Calu3 (cell line): Measurements from ENCODE around the gene SRSF2. TPM values are rescaled to one million over a fixed set of nuclear protein-coding genes. Genes with fewer than 3 reads are reported as not detected.
"Not testable (repeated sequence)": the region's sequence is repeated elsewhere in the genome, so short reads cannot be mapped to it uniquely, and the experiment has no call there.

ENCODE experiments used
- BruUV-seq: library from RNA; stranded (reverse); fragments of 400-500 nt; replicated peaks from 2 replicates; lab custom pipeline; 2021; lab: Mats Ljungman, UMichigan
- CTCF ChIA-PET: fragments of 300-600 bp; sonication (Branson Sonifier 250); formaldehyde crosslinking; loops from one replicate; lab custom pipeline; 2022; ENCODE audit warnings: antibody characterized with exemption; lab: Charles Lee
- DNase-seq: peaks from one replicate; pipeline ENCODE4 v3.0.0; 2022
- H3K27ac Mint-ChIP-seq: one replicate; pipeline ENCODE4 v1.8.0; 2022; ENCODE audit warnings: mixed read lengths; ENCODE audit not compliant: unreplicated experiment
- H3K27me3 Mint-ChIP-seq: one replicate; pipeline ENCODE4 v1.8.0; 2022; ENCODE audit warnings: mixed read lengths; ENCODE audit not compliant: unreplicated experiment
- H3K36me3 Mint-ChIP-seq: one replicate; pipeline ENCODE4 v1.8.0; 2022; ENCODE audit warnings: mild to moderate bottlenecking, moderate library complexity, mixed read lengths; ENCODE audit not compliant: insufficient read depth, unreplicated experiment
- H3K4me1 Mint-ChIP-seq: one replicate; pipeline ENCODE4 v1.8.0; 2022; ENCODE audit warnings: mild to moderate bottlenecking, low read depth, mixed read lengths; ENCODE audit not compliant: unreplicated experiment
- H3K4me3 Mint-ChIP-seq: one replicate; pipeline ENCODE4 v1.8.0; 2022; ENCODE audit warnings: mild to moderate bottlenecking, low read depth, moderate library complexity, mixed read lengths; ENCODE audit not compliant: unreplicated experiment
- H3K9me3 Mint-ChIP-seq: one replicate; pipeline ENCODE4 v1.8.0; 2022; ENCODE audit warnings: low read depth, mixed read lengths; ENCODE audit not compliant: unreplicated experiment
- intact Hi-C: fragments of 100-400 bp; cut with micrococcal nuclease; formaldehyde crosslinking; loops from one replicate; pipeline ENCODE4 v1.10.0; 2022; ENCODE audit not compliant: unreplicated experiment
- total RNA-seq: library from RNA; stranded (reverse); gene quantifications from 2 replicates; pipeline ENCODE4 v1.2.3, GENCODE V29; 2022
- TF ChIP-seq, protein P1 (sequence below): fragments of 200-600 bp; IDR thresholded peaks from one replicate; pipeline ENCODE4 v1.8.0; 2022; ENCODE audit warnings: antibody characterized with exemption; ENCODE audit not compliant: unreplicated experiment

Gene SRSF2
- total RNA-seq, 1 experiment from 2014 or later, result 238 TPM

DNA sequence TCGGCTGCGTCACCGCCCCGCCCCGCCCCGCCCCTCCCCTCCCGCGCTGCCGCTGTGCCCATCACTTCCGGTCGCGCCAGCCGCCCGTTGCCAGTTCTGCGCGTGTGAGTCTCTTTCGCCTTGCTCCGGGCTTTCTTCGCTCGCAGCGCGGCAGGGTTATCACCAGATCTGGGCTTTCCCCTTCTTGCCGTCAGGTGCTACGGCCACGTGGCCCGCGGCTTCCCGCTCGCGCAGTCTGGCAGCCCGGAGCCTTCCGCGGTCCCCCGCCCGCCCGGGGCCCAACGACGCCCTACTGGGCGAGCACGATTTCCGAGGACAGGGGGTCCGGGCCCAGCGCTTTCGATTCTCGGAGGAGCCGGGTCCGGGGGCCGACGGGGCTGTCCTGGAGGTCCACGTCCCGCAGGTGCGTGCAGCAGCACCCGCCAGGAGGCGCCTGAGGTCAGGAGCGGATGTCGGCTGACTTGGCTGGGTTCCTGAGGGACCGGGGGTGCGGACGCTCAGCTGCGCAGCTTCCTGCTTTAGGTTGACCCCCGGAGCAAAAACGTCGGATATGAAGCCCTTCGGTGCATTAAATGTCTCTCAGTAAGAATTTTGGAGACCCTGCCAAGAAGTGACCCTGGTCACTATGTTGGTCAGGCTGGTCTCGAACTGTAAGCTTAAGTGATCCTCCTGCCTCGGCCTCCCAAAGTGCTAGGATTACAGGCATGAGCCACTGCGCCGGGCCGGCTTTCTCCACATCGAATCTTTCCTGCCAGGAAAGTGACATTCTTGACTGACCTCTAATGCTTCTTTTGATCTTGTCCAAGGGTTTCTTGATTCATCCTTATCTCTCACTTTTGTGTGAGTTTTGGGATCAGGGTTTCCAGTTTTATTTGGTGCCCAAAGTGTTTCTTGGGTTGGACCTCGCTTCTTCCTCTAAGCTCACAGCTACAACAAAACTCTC, 10.1 kb downstream of the SRSF2 start, which contains the start of gene METTL23:
Gene METTL23 (plus strand): TSS at position 64 of the 943 bp plus-strand sequence. CDS start 2,872 bp downstream, outside the sequence.
- Mint-ChIP-seq H3K27ac (peak within 1 kb of the TSS; percentile 77), H3K36me3 (peaks cover 88% of the 10 kb centered on the region), H3K4me1 (peaks cover 7% of the 10 kb centered on the region), H3K9me3 (no peaks in the 10 kb centered on the region), H3K27me3 (no peaks in the 10 kb centered on the region), H3K4me3 (peak within 1 kb of the TSS; percentile 81)
- CTCF ChIA-PET, result interaction anchor here (0.7 to 1.0 kb wide), 3 partner anchors 197 to 888 kb away, joined by 3 to 4 read pairs (median 3); no protein-coding TSS in a partner anchor
- intact Hi-C loops, result no loop called here
- TSS peak; percentile 65 for BruUV-seq
- DNase-seq, result peak; percentile 86
- TF ChIP-seq, protein P1, sequence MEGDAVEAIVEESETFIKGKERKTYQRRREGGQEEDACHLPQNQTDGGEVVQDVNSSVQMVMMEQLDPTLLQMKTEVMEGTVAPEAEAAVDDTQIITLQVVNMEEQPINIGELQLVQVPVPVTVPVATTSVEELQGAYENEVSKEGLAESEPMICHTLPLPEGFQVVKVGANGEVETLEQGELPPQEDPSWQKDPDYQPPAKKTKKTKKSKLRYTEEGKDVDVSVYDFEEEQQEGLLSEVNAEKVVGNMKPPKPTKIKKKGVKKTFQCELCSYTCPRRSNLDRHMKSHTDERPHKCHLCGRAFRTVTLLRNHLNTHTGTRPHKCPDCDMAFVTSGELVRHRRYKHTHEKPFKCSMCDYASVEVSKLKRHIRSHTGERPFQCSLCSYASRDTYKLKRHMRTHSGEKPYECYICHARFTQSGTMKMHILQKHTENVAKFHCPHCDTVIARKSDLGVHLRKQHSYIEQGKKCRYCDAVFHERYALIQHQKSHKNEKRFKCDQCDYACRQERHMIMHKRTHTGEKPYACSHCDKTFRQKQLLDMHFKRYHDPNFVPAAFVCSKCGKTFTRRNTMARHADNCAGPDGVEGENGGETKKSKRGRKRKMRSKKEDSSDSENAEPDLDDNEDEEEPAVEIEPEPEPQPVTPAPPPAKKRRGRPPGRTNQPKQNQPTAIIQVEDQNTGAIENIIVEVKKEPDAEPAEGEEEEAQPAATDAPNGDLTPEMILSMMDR, result peak; percentile 79

DNA sequence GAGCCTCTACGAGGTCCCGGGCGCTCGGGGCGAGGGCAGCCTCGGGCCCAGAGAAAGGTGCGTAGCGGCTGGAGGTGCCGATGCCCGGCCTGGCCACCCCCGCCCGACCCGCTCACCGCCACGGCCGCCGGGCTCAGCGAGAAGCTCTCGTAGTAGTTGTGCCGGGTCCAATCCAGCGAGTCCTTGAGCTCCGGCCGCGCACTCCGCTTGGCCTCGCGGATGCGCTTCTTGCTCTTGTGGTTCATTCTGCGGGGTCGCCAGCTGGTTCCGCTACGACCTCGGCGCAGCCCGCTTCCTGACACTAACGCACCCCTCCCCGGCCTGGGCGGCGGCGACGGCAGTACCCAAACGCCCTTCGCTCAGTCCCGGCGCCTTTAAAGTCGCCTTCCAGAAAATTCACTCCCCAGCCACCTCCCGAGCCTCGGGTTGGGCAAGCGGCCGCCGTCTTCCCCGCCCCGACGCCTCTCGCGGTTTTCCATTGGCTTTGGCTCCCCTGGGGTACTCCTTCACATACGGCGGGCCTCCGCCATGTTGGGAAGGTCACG, 10.8 kb downstream of the SRSF2 start, which contains the start of gene JMJD6:
Gene JMJD6 (minus strand): TSS at position 376 of the 545 bp plus-strand sequence. CDS start 131 bp downstream, at position 245.
- H3K9me3 Mint-ChIP-seq, result no peaks in the 10 kb centered on the region

DNA sequence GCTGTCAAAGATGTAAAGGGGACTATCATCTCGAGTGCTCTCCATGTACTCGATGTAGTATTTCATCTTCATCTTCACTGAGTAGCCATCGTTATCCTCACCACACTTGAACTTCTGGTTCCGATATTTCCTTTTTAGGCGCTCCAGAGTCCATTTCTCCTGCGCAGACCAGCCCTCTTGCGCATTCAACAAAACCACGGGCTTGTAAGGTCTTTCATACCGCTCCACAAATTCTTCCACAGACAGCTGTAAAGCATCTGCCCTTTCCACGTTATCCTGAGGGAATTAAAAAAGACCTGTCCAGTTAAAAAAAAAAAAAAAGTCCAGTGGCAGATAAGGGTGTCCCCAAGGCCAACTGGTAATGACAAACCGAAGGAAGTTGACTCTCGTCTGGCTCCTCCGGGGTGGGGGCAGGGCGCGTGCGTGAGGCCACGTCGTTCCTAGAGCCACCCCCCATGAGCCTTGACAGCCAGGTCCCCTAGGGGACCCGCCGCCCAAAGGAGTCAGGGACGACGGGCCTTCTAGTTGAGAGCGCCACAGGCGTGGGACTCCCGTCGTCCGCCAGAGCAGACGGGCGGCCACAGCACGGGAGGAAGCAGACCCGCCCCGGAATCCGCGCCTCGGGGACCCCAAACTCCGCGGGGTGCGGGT, 11.4 kb downstream of the SRSF2 start:
- Mint-ChIP-seq H3K4me1 (peaks cover 7% of the 10 kb centered on the region), H3K4me3 (peak overlapping the region; percentile 81), H3K27me3 (no peaks in the 10 kb centered on the region), H3K9me3 (no peaks in the 10 kb centered on the region), H3K36me3 (peaks cover 87% of the 10 kb centered on the region), H3K27ac (peak overlapping the region; percentile 77)
- TF ChIP-seq, protein P1, result no peak
- intact Hi-C loops, result no loop called here
- DNase-seq, result peak; percentile 73
- BruUV-seq, result TSS peak; percentile 69
- CTCF ChIA-PET, result no interaction called here

More for the DNA sequence above, 10.8 kb downstream of the SRSF2 start, which contains the start of gene JMJD6:
- no TSS peak for BruUV-seq
- Mint-ChIP-seq H3K36me3 (peaks cover 88% of the 10 kb centered on the region), H3K4me1 (peaks cover 7% of the 10 kb centered on the region), H3K27me3 (no peaks in the 10 kb centered on the region), H3K27ac (peak within 1 kb of the TSS; percentile 77), H3K4me3 (peak within 1 kb of the TSS; percentile 81)
- TF ChIP-seq, protein P1, result no peak
- intact Hi-C loops, result no loop called here
- CTCF ChIA-PET, result no interaction called here
- peak; percentile 95 for DNase-seq

DNA sequence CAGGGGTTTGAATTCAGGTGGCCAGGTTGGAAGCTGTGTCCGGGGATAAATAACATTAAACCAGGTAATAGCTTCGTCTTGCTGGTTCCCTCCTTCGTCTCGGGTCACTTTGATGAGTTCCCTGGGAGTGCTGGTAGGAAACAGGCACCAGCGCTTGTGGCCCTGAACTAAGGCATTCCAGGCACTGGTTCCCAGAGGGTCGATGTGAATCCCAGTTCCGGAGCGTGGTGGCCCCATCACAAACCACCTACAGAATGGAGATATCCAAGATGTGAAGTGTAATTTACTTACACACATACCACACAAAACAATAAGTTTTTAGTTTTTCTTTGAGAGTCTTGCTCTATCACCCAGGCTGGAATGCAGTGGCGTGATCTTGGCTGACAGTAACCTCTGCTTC, 13.3 kb downstream of the SRSF2 start:
- Mint-ChIP-seq H3K27me3 (no peaks in the 10 kb centered on the region), H3K36me3 (peaks cover 87% of the 10 kb centered on the region), H3K4me3 (no peak overlapping the region), H3K4me1 (peaks cover 7% of the 10 kb centered on the region), H3K9me3 (no peaks in the 10 kb centered on the region), H3K27ac (no peak overlapping the region)
- TSS peak; percentile 1 for BruUV-seq
- intact Hi-C loops, result no loop called here
- CTCF ChIA-PET, result no interaction called here
- TF ChIP-seq, protein P1, result no peak
- DNase-seq, result no peak

DNA sequence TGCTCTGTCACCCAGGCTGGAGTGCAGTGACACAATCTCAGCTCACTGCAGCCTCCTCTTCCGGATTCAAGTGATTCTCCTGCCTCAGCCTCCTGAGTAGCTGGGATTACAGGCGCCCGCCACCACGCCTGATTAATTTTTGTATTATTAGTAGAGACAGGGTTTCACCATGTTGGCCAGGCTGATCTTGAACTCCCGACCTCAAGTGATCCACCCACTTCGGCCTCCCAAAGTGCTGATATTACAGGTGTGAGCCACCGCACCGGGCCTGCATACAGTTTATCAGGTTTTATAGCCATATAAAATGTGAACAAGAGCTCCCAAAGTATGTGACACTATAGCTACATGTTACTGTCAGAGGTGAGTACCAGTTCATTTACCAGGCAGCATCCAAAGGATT, 14.2 kb downstream of the SRSF2 start:
- H3K4me1 Mint-ChIP-seq, DNase-seq, H3K9me3 Mint-ChIP-seq, H3K4me3 Mint-ChIP-seq, H3K27me3 Mint-ChIP-seq, BruUV-seq, H3K27ac Mint-ChIP-seq, intact Hi-C loops, CTCF ChIA-PET: not testable (repeated sequence)
- H3K36me3 Mint-ChIP-seq, result peaks cover 93% of the 10 kb centered on the region
